ENCODE data around the gene MMGT1. TPM values are rescaled to one million over a fixed set of nuclear protein-coding genes. Genes with fewer than 3 reads are reported as not detected.

The MMGT1 gene
- total RNA-seq, 4 donors from 2014 or later, result 9.9 to 21.5 (median 13.5) TPM

GRCh38 chrX:135973025-135973547, 702 bp downstream of the MMGT1 start:
- no peaks in the 10 kb centered on the region for H3K9me3 ChIP-seq
- peak overlapping the region; percentile 60 to 73 (median 64) for H3K4me3 ChIP-seq
- H3K4me1 ChIP-seq, result peaks cover 0 to 10% (median 0%) of the 10 kb centered on the region in 4 donors
- H3K27me3 ChIP-seq, result no peaks in the 10 kb centered on the region
- peak overlapping the region; percentile 74 to 92 (median 88) for H3K27ac ChIP-seq
- TF ChIP-seq POLR2A (IDR thresholded peaks at IDR 0.05), result no peak
- peak in 1 of 6 experiments; percentile 19 for TF ChIP-seq CTCF (IDR thresholded peaks at IDR 0.05)
- H3K36me3 ChIP-seq, result no peaks in the 10 kb centered on the region
- DNase-seq, result peak in 1 of 3 donors; percentile 48

- Histone ChIP-seq H3K4me3 (no peak overlapping the region), H3K27me3 (no peaks in the 10 kb centered on the region), H3K36me3 (no peaks in the 10 kb centered on the region), H3K9me3 (no peaks in the 10 kb centered on the region), H3K27ac (no peak overlapping the region), H3K4me1 (no peaks in the 10 kb centered on the region)
- DNase-seq, result no peak
- TF ChIP-seq POLR2A (IDR thresholded peaks at IDR 0.05), result no peak
- no peak for TF ChIP-seq CTCF (IDR thresholded peaks at IDR 0.05)
These were observed 22.5 kb downstream of the MMGT1 start for GRCh38 chrX:135951291-135951690.

GRCh38 chrX:135944486-135944885, 29.3 kb downstream of the MMGT1 start:
- Histone ChIP-seq H3K27ac (no peak overlapping the region), H3K36me3 (no peaks in the 10 kb centered on the region), H3K9me3 (no peaks in the 10 kb centered on the region), H3K27me3 (no peaks in the 10 kb centered on the region), H3K4me3 (no peak overlapping the region), H3K4me1 (no peaks in the 10 kb centered on the region)
- TF ChIP-seq CTCF (IDR thresholded peaks at IDR 0.05), result no peak
- TF ChIP-seq POLR2A (IDR thresholded peaks at IDR 0.05), result no peak
- DNase-seq, result no peak

DNA sequence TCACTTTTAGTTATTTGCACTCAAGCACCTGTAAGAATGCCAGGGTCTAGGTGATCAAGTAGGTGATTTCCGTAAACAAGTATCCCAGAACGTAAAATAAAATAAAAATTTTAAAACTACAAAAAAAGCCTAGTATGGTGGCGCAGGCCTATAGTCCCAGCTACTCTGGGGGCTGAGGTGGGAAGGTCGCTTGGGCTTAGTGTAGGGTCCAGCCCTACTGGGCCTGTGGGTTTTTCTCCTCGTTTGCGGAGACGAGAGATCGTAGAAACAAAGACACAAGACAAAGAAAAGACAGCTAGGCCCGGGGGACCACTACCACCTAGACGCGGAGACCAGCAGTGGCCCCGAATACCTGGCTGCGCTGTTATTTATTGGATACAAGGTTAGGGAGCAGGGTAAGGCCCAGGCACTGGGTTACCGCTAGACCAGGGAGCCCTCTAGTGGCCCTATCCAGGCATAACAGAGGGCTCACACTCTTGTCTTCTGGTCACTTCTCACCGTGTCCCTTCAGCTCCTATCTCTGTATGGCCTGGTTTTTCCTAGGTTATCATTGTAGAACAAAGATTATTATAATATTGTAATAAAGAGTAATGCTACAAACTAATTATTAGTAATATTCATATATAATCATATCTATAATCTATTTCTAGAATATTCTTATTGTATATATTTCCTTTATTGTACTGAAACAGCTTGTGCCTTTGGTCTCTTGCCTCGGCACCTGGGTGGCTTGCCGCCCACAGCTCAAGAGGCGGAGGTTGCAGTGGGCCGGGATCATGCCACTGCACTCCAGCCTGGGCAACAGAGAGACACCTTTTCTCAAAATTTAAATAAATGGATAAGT, 41.9 kb downstream of the MMGT1 start:
- Histone ChIP-seq H3K36me3 (no peaks in the 10 kb centered on the region), H3K27ac (no peak overlapping the region), H3K4me3 (no peak overlapping the region), H3K9me3 (no peaks in the 10 kb centered on the region), H3K4me1 (no peaks in the 10 kb centered on the region), H3K27me3 (no peaks in the 10 kb centered on the region)
- DNase-seq, result peak; percentile 34 to 77 (median 45)
- TF ChIP-seq CTCF (IDR thresholded peaks at IDR 0.05) (peak in 5 of 6 experiments; percentile 15 to 59 (median 45)), POLR2A (IDR thresholded peaks at IDR 0.05) (no peak)

DNA sequence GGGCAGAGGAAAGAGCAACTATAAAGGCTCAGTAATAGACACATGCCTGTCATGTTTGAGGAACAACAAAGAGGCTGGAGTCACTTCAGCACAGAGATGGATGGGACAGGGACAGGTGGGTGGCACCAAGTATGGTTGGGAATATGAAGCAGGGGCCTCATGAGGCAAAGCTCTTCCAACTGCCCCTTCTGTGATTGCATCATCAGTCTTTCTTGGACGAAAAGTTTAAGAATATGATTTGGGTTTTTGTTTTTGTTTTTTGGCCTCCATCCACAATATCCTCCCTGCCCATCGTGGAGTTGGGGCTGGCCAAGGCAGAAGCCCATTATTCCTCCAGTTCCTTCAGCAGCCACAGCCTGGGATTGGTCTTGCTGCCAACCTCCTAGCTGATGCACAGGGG, 45.9 kb downstream of the MMGT1 start:
- no peak for DNase-seq
- Histone ChIP-seq H3K27ac (no peak overlapping the region), H3K9me3 (no peaks in the 10 kb centered on the region), H3K4me3 (no peak overlapping the region), H3K4me1 (no peaks in the 10 kb centered on the region), H3K27me3 (no peaks in the 10 kb centered on the region), H3K36me3 (no peaks in the 10 kb centered on the region)
- no peak for TF ChIP-seq POLR2A (IDR thresholded peaks at IDR 0.05)
- no peak for TF ChIP-seq CTCF (IDR thresholded peaks at IDR 0.05)

All from Peyer's patch (tissue), 4 donors.